ENCODE data around the gene NIPAL4. TPM values are rescaled to one million over a fixed set of nuclear protein-coding genes. Genes with fewer than 3 reads are reported as not detected.

The NIPAL4 gene
- total RNA-seq, 4 donors from 2014 or later, result 74.1 to 130 (median 82.1) TPM

DNA sequence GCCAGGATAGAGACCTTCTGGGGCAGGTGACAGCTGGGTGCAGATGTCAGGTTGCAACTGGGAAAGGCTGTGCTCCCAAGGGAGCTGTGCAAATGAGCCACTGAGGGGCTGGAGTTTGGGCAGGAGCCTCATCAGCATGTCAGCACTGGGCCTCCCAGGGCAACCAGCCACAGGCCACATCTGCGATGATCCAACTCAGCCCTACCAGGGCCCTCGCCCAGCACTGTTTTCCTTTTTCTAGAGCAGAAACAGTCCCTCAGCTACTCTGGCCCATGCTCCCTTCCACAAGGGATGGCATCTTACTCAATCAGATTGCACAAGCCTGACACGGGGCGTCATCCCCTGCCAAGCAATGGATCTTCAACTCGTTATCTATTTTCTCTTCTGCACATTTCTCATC lies 24.8 kb downstream of the NIPAL4 start:
- no peak overlapping the region for H3K4me3 ChIP-seq (ENCODE audit: low read depth, poor library complexity, severe bottlenecking)
- intact Hi-C loops (cut with DNase I; ENCODE audit: low total_unique reads), result no loop called here
- TF ChIP-seq, protein P1, sequence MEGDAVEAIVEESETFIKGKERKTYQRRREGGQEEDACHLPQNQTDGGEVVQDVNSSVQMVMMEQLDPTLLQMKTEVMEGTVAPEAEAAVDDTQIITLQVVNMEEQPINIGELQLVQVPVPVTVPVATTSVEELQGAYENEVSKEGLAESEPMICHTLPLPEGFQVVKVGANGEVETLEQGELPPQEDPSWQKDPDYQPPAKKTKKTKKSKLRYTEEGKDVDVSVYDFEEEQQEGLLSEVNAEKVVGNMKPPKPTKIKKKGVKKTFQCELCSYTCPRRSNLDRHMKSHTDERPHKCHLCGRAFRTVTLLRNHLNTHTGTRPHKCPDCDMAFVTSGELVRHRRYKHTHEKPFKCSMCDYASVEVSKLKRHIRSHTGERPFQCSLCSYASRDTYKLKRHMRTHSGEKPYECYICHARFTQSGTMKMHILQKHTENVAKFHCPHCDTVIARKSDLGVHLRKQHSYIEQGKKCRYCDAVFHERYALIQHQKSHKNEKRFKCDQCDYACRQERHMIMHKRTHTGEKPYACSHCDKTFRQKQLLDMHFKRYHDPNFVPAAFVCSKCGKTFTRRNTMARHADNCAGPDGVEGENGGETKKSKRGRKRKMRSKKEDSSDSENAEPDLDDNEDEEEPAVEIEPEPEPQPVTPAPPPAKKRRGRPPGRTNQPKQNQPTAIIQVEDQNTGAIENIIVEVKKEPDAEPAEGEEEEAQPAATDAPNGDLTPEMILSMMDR (IDR thresholded peaks at IDR 0.05), result no peak
- TF ChIP-seq POLR2A (IDR thresholded peaks at IDR 0.05), result no peak
- DNase-seq (ENCODE audit: low spot score in 2 of 2), result peak; percentile 67 to 94
- 38 to 45% methylated on average over 5 of the region's 5 CpGs for WGBS, 2 donors

DNA sequence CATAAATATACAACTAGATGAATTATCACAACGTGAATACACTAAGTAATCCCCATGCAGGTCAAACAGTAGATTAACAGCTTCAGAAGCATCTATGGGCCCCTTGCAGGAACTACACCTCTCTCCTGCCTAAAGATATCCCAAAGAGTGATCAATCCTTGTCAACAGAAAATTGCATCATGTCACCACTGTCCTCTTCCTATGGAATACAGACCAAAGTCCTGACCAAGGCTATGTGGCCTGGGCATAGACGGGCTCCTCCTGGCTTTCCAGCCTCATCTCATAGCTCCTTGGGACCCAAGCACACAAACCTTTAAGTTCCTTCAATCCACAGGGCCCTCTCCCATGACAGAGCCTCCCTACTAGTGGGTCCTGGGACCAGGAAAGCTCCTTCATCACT lies 25.3 kb downstream of the NIPAL4 start:
- H3K4me3 ChIP-seq (ENCODE audit: low read depth, poor library complexity, severe bottlenecking), result no peak overlapping the region
- intact Hi-C loops (cut with DNase I; ENCODE audit: low total_unique reads), result no loop called here
- TF ChIP-seq, protein P1 (IDR thresholded peaks at IDR 0.05), result no peak
- no peak for TF ChIP-seq POLR2A (IDR thresholded peaks at IDR 0.05)
- DNase-seq (ENCODE audit: low spot score in 2 of 2), result no peak
- WGBS, 2 donors, result 77 to 91% methylated on average over 2 of the region's 2 CpGs

DNA sequence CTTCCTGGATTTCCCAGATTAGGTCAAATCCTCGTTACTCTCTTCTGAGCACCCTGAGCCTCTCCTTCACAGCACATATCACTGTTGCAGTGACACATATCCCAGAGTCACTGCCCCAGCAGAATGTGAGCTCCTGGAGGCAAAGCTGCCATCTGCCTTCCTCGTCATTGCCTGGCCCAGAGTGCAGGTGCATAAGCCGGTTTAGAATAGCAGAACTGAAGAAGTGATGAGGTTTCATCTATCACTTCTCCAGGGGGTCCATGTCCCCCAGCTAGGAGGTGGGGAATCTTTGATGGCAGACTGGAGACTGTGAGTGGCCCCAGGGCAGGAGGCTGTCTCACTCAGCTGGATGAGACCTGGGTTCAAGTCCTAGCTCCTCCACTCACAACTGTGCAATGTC lies 25.8 kb downstream of the NIPAL4 start:
- DNase-seq (ENCODE audit: low spot score in 2 of 2), result no peak
- TF ChIP-seq, protein P1 (IDR thresholded peaks at IDR 0.05), result no peak
- no peak for TF ChIP-seq POLR2A (IDR thresholded peaks at IDR 0.05)
- intact Hi-C loops (cut with DNase I; ENCODE audit: low total_unique reads), result no loop called here
- WGBS, 2 donors, result 96 to 97% methylated on average over 3 of the region's 3 CpGs
- no peak overlapping the region for H3K4me3 ChIP-seq (ENCODE audit: low read depth, poor library complexity, severe bottlenecking)

DNA sequence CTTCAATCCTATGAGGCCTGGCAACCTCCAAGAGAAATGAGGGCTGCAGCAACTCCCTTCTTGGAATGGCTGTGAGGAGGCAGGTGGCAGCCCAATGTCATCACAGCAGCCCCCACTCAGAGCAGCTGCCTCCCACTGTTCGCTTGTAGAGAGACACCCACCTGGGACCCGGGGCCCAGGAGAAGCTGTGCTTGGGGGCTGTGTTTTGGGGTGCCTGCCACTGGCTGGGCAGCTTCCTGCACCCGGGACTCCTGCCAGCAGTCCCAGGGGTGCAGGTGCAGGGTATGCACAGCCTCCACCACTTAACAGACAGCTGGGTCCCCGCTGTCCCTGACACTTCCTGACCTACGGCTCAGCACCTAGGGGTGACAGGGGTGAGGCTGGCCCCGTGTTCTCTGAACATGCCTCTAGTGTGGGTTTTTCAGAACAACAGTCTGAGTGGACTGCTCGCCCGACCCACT lies 26.2 kb downstream of the NIPAL4 start:
- TF ChIP-seq POLR2A (IDR thresholded peaks at IDR 0.05), result no peak
- TF ChIP-seq, protein P1 (IDR thresholded peaks at IDR 0.05), result no peak
- DNase-seq (ENCODE audit: low spot score in 2 of 2), result no peak
- H3K4me3 ChIP-seq (ENCODE audit: low read depth, poor library complexity, severe bottlenecking), result no peak overlapping the region
- 61 to 71% methylated on average over 6 to 7 of the region's 8 CpGs for WGBS, 2 donors
- intact Hi-C loops (cut with DNase I; ENCODE audit: low total_unique reads), result no loop called here

DNA sequence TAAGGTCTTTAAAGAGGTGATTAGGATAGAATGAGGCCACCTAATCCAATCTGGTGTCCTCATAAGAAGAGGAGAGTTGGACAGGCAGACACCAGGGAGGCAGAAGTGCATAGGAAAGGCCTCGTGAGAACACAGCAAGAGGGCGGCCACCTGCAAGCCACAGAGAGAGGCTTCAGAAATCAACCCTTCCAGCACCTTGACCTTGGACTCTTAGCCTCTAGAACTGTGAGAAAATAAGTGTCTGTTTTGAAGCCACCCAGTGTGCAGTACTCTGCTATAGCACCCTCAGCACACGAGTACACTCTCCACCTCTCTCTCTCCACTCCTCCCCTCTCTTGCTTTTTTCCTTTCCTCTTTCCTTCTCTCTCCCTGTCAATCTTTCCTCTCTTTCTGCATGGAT lies 26.8 kb downstream of the NIPAL4 start:
- 77 to 87% methylated on average over 3 of the region's 3 CpGs for WGBS, 2 donors
- no peak for DNase-seq (ENCODE audit: low spot score in 2 of 2)
- H3K4me3 ChIP-seq (ENCODE audit: low read depth, poor library complexity, severe bottlenecking), result no peak overlapping the region
- TF ChIP-seq, protein P1 (IDR thresholded peaks at IDR 0.05), result no peak
- TF ChIP-seq POLR2A (IDR thresholded peaks at IDR 0.05), result no peak
- intact Hi-C loops (cut with DNase I; ENCODE audit: low total_unique reads), result no loop called here

DNA sequence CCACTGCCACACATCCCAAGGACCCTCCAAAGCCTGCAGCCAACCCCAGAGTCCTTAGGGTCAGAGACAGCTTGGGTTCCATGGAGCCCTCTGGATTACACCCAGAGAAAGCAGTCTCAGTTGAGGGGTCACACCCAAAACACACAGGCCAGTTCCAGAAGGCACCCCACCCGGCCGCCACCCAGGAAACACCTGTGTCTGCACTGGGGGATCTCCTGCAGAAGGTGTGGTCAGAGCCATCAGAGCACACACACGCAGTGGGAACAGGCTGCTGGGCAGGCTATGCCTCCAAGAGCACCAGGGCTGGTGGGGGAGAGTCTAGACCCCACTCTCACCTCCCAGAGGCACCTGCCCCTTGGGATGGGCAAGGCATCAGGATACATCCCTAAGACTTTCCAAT lies 27.3 kb downstream of the NIPAL4 start:
- intact Hi-C loops (cut with DNase I; ENCODE audit: low total_unique reads), result no loop called here
- WGBS, 2 donors, result 65 to 74% methylated on average over 3 of the region's 3 CpGs
- DNase-seq (ENCODE audit: low spot score in 2 of 2), result no peak
- H3K4me3 ChIP-seq (ENCODE audit: low read depth, poor library complexity, severe bottlenecking), result no peak overlapping the region
- TF ChIP-seq, protein P1 (IDR thresholded peaks at IDR 0.05), result no peak
- TF ChIP-seq POLR2A (IDR thresholded peaks at IDR 0.05), result no peak

All from lower leg skin (tissue), 4 donors.